Adrenal gland (tissue), 12 donors: Measurements from ENCODE around the gene USP11. TPM values are rescaled to one million over a fixed set of nuclear protein-coding genes. Genes with fewer than 3 reads are reported as not detected.
"Not testable (repeated sequence)": the region's sequence is repeated elsewhere in the genome, so short reads cannot be mapped to it uniquely, and the experiment has no call there.

Source experiments
- DNase-seq, 7 donors: peaks; one replicate each; pipeline ENCODE4 v3.0.0-alpha.2; 2019 to 2020
- H3K27ac ChIP-seq, 5 donors: fragments of 200-600 bp; sonication (generic) in 4 of 5; 1 replicate in 3 of 5; 2 replicates in 2 of 5; pipeline versions ENCODE4 v1.5.1 to v1.8.0; 2016 to 2020; ENCODE audit warnings: mild to moderate bottlenecking in 1 of 5
- H3K27me3 ChIP-seq: fragments of 200-600 bp; 2 replicates; pipeline ENCODE4 v1.8.0; 2021
- H3K36me3 ChIP-seq, 2 donors: fragments of 200-600 bp; replicated peaks in 1 of 2; 1 replicate in 1 of 2; 2 replicates in 1 of 2; pipeline versions ENCODE4 v1.5.1 to v1.8.0; 2018 to 2022
- H3K4me1 ChIP-seq, 2 donors: fragments of 200-600 bp; replicated peaks in 1 of 2; 1 replicate in 1 of 2; 2 replicates in 1 of 2; pipeline versions ENCODE4 v1.5.1 to v1.8.0; 2018 to 2021
- H3K4me3 ChIP-seq, 4 donors: fragments of 200-600 bp; sonication (generic) in 3 of 4; one replicate each; pipeline ENCODE4 v1.5.1; 2016 to 2018
- H3K9me3 ChIP-seq, 3 donors: fragments of 200-600 bp; sonication (generic) in 1 of 3; replicated peaks in 1 of 3; 1 replicate in 2 of 3; 2 replicates in 1 of 3; pipeline versions ENCODE4 v1.5.1 to v1.8.0; 2016 to 2021
- POLR2A ChIP-seq, 2 donors: fragments of 450-650 bp; IDR thresholded peaks; one replicate each; pipeline ENCODE4 v1.6.1; 2017; ENCODE audit warnings: antibody characterized with exemption in 2 of 2, mild to moderate bottlenecking in 2 of 2, moderate library complexity in 1 of 2
- WGBS, 4 donors: extraction: QIAGEN DNeasy Blood & Tissue Kit in 2 of 4; methylation state at CpG; one replicate each; pipeline versions ENCODE4 v1.1.5 to v1.1.7; 2013 to 2017; 5-methylcytosine and 5-hydroxymethylcytosine counted together
- intact Hi-C, 2 donors: fragments of 100-400 bp; cut with DNase I; formaldehyde crosslinking; loops; one replicate each; pipeline versions ENCODE4 v1.14.1 to v1.15.0; 2022 to 2023
- polyA plus RNA-seq, 3 donors: library from polyadenylated mRNA; stranded (reverse); fragments of 200-250 nt in 2 of 3; fragments of 350-450 nt in 1 of 3; fragmentation: Illumina TruSeq in 1 of 3; extraction: RNeasy Lipid Tissue Mini Kit (QIAGEN cat#74804) in 1 of 3; gene quantifications; one replicate each; pipeline ENCODE4 v1.2.3, GENCODE V29; 2013 to 2014
- total RNA-seq, 9 donors: library from RNA; depleted of rRNA in 4 of 9; stranded (reverse); fragments of >200 nt in 4 of 9; fragments of 120-200 nt in 1 of 9; fragmentation: NEBNext Ultra II Directional in 1 of 9; extraction: Animal tissue kit (Norgen Biotek cat#: 25700) in 1 of 9; gene quantifications; one replicate each; pipeline versions ENCODE4 v1.1.0 to v1.2.4, GENCODE V29; 2013 to 2023
- TF ChIP-seq, protein P1 (sequence below), 6 experiments: fragments of 450-650 bp in 4 of 6; fragments of 200-600 bp in 2 of 6; sonication (generic) in 1 of 6; IDR thresholded peaks; 1 replicate in 5 of 6; 2 replicates in 1 of 6; pipeline versions ENCODE4 v1.5.1 to v1.8.0; 2016 to 2021; ENCODE audit warnings: antibody characterized with exemption in 6 of 6, mild to moderate bottlenecking in 2 of 6, moderate library complexity in 1 of 6
- donor health status: healthy with polysubstance abuse.
- donor health status: Bipolar disorder and iron deficiency.
- donor health status: DM: yes; HTN: yes; CAD: no.
- donor health status: DM: no; HTN: no; CAD: no.
- donor health status: DM: no; HTN: no; CAD: no.
- donor health status: DM: yes; HTN: yes; CAD: no.

The USP11 gene
- total and polyA plus RNA-seq, 12 donors: 27.4 to 63.0 (median 52.1) TPM

DNA sequence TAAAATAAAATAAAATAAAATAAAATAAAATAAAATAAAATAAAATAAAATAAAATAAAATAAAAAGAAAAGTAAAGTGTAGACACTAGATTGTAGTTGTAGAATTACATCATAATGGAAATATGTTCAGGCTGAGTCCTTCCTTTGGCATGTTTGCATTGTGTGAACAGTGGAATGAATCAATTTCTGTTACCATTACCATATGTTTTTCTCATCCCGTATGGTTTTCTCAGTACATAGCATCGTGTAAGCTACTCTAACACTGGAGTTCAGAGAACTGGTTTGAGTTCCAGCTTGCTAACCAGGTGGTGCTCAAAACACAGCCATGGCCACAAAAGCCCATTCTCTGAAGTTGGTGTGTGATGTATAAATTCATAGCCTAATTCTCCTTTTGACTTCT lies 45.9 kb downstream of the USP11 start:
- DNase-seq: no peak
- Histone ChIP-seq H3K9me3 (no peaks in the 10 kb centered on the region), H3K4me1 (no peaks in the 10 kb centered on the region), H3K27ac (no peak overlapping the region), H3K27me3 (peaks cover 5% of the 10 kb centered on the region), H3K4me3 (no peak overlapping the region), H3K36me3 (no peaks in the 10 kb centered on the region)
- 47 to 79% (median 61%) methylated on average over 2 of the region's 2 CpGs for WGBS, 4 donors
- no peak for TF ChIP-seq POLR2A (IDR thresholded peaks at IDR 0.05)
- TF ChIP-seq, protein P1, sequence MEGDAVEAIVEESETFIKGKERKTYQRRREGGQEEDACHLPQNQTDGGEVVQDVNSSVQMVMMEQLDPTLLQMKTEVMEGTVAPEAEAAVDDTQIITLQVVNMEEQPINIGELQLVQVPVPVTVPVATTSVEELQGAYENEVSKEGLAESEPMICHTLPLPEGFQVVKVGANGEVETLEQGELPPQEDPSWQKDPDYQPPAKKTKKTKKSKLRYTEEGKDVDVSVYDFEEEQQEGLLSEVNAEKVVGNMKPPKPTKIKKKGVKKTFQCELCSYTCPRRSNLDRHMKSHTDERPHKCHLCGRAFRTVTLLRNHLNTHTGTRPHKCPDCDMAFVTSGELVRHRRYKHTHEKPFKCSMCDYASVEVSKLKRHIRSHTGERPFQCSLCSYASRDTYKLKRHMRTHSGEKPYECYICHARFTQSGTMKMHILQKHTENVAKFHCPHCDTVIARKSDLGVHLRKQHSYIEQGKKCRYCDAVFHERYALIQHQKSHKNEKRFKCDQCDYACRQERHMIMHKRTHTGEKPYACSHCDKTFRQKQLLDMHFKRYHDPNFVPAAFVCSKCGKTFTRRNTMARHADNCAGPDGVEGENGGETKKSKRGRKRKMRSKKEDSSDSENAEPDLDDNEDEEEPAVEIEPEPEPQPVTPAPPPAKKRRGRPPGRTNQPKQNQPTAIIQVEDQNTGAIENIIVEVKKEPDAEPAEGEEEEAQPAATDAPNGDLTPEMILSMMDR (IDR thresholded peaks at IDR 0.05): no peak
- intact Hi-C loops: no loop called here

DNA sequence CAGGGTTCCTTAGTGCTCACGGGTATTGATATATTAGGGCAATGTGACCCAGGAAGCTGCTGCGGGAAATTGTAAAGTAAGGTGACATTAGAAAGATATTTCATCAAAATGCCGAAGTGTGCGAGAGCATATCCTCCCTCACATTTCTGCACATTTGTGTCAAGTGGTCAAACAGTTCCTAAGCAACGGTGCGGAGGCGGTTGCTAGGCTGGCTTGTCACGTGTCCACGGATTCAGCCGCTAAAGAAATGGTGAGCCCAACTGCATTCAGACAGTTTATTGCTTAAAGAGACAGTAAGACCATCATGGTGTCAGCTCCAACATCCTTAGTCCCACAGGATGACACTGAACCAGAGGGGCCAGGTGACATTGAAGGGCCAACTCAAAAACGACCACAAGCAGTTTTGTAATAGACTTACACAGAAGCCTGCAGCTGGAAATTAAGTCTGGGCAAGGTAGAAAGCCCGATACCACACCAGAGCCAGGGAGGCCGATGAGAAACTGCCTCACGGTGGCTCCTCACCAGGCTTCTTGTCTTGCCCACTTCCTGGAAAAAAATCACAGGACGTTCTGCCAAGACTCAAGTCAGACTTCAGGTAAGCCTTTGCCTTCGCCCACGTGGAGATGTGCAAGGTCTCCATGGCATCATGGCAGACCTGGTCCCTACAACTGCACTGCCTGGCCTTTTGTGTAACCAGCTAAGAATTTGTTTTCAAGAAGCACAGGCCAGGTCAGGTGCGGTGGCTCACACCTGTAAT lies 50.4 kb downstream of the USP11 start:
- intact Hi-C loops: no loop called here
- TF ChIP-seq, protein P1 (IDR thresholded peaks at IDR 0.05): no peak
- TF ChIP-seq POLR2A (IDR thresholded peaks at IDR 0.05): no peak
- Histone ChIP-seq H3K36me3 (no peaks in the 10 kb centered on the region), H3K4me1 (no peaks in the 10 kb centered on the region), H3K27me3 (no peaks in the 10 kb centered on the region), H3K9me3 (no peaks in the 10 kb centered on the region), H3K4me3 (no peak overlapping the region), H3K27ac (no peak overlapping the region)
- WGBS, 4 donors: 14 to 62% (median 58%) methylated on average over 11 to 18 of the region's 18 CpGs
- DNase-seq: peak in 6 of 7 donors; percentile 27 to 69 (median 38)

DNA sequence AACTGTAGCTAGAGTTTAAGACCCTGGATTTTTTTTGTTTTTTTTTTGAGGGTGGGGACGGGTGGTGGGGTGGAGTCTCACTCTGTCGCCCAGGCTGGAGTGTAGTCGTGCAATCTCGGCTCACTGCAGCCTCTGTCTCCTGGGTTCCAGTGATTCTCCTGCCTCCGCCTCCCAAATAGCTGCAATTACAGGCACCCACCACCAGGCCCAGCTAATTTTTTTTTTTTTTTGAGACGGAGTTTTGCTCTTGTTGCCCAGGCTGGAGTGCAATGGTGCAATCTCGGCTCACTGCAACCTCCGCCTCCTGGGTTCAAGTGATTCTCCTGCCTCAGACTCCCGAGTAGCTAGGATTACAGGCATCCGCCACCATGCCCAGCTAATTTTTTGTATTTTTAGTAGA lies 51.8 kb downstream of the USP11 start:
- H3K9me3 ChIP-seq, intact Hi-C loops, H3K4me3 ChIP-seq, DNase-seq, H3K36me3 ChIP-seq, H3K4me1 ChIP-seq, H3K27me3 ChIP-seq, H3K27ac ChIP-seq: not testable (repeated sequence)
- 81 to 93% (median 85%) methylated on average over 10 of the region's 10 CpGs for WGBS, 4 donors
- TF ChIP-seq, protein P1 (IDR thresholded peaks at IDR 0.05): peak in 2 of 6 experiments; percentile 9 to 11

DNA sequence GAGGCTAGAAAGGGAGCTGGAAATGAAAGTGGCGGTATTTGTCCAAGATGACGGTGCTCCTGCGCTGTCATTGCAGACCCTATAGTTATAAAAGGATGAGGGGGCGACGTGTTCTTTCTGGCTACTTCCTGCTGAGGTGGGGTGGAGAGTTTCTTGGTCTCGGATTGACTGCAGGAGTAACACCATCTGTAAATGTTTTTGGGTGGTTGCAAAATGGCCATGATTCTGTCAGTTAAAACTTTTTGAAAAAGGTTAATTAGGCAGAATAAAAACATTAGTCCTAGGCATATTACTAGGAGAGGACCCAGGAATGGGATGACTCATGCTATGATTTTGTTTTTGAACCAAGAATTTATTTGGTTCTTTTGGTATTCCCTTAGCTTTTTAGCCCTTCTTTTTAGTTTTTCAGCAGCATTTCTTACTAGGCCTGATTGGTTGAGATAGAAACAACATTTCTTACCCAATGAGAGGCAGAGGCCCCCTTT lies 53.1 kb downstream of the USP11 start:
- no peak for TF ChIP-seq POLR2A (IDR thresholded peaks at IDR 0.05)
- TF ChIP-seq, protein P1 (IDR thresholded peaks at IDR 0.05): no peak
- Histone ChIP-seq H3K9me3 (no peaks in the 10 kb centered on the region), H3K4me3 (no peak overlapping the region), H3K36me3 (no peaks in the 10 kb centered on the region), H3K4me1 (no peaks in the 10 kb centered on the region), H3K27me3 (peaks cover 6% of the 10 kb centered on the region), H3K27ac (no peak overlapping the region)
- no peak for DNase-seq
- WGBS, 4 donors: 11 to 57% (median 37%) methylated on average over 6 of the region's 6 CpGs
- intact Hi-C loops: no loop called here
